GM12801 (cell line): ENCODE measurements around the gene ME3.

ENCODE experiments used
- TF ChIP-seq, protein P1 (sequence below): IDR thresholded peaks from one replicate; pipeline ENCODE4 v1.5.1; 2011; ENCODE audit warnings: control low read depth; ENCODE audit not compliant: insufficient read length; ENCODE audit errors: extremely low read depth

Gene ME3

DNA sequence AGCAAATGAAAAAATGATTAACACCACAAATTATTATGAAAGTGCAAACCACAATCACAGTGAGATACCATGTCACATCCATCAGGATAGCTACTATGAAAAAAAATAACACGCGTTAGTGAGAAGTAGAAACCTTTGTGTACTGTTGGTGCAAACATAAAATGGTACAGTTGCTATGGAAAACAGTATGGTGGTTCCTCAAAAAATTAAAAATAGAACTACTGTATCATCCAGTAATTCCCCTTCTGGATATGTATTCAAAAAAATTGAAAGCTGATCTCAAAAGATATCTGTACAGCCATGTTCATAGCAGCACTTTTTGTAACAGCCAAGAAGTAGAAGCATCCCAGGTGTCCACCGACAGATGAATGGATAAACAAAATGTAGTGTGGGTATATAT lies 254.3 kb downstream of the ME3 start:
- TF ChIP-seq, protein P1, sequence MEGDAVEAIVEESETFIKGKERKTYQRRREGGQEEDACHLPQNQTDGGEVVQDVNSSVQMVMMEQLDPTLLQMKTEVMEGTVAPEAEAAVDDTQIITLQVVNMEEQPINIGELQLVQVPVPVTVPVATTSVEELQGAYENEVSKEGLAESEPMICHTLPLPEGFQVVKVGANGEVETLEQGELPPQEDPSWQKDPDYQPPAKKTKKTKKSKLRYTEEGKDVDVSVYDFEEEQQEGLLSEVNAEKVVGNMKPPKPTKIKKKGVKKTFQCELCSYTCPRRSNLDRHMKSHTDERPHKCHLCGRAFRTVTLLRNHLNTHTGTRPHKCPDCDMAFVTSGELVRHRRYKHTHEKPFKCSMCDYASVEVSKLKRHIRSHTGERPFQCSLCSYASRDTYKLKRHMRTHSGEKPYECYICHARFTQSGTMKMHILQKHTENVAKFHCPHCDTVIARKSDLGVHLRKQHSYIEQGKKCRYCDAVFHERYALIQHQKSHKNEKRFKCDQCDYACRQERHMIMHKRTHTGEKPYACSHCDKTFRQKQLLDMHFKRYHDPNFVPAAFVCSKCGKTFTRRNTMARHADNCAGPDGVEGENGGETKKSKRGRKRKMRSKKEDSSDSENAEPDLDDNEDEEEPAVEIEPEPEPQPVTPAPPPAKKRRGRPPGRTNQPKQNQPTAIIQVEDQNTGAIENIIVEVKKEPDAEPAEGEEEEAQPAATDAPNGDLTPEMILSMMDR, result no peak

DNA sequence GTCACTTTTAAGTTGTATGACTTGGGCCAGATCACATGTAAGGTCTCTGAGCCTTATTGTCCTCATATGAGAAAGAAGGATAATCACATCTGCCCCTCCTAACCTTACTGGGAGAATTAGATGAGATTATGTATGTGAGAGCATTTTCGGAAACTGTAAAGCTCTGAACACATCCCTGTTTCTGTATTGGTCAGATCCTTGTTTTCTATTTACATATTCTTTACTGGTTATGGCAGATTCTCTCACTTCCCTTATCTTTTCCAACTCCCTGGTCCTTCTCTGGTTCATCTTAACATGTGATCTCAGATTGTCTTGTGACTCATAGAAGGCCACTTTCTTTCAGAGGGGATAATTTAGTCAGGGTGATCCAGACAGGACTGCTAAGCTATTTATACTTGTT lies 255.9 kb downstream of the ME3 start:
- TF ChIP-seq, protein P1, result no peak

DNA sequence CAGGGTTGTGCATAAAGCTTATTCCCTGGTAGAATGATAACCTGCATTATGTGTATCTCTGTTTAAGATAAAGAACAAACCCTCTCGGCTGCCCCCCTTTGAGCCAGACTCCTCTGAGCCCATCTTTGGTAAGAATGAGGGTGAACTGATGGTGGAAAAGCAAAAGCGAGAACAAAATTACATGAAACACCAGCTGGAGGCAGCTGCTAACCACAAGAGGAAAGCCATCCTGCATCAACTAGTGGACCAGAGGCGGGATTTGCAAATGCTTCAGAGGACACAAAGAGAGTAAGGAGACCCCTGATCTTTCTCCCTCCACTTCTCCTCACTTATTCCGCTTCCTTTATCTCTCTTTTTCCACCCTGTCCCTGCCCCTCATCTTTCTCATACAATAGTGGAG lies 257.4 kb downstream of the ME3 start:
- TF ChIP-seq, protein P1, result no peak

DNA sequence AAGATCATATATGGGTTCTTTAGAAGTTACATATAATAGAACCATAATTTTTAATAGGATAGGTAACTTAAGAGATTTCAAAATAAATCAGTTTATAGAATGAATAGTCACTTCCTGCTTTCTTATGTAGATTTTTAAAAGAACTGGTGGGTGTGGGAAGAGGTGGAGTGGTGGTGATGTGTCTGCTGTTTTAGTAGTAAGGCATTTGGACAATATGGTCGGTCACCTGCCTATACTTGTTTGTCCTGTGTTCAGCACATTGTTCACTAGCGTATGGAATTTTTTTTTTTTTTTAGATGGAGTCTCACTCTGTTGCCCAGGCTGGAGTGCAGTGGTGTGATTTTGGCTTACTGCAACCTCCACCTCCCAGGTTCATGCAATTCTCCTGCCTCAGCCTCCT lies 258.4 kb downstream of the ME3 start:
- TF ChIP-seq, protein P1, result no peak

DNA sequence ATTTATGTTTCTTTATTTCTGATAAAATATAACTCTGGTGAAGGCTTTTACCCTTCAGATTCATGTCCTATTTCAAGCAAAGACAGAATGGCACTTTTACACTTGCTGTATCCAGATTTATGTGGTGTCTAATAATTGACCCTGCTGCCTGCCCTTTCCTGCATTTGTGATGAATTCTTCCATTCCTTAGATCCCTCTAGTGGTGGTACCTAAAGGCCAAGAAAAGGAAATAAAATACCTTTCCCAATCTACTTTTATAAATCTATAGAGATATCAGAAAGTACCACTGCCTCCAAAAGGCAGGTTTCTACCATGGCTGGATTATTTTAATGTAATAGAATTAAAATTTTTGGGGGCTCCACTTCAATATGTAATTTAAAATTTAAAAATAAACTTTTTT lies 263.6 kb downstream of the ME3 start:
- TF ChIP-seq, protein P1, result no peak

DNA sequence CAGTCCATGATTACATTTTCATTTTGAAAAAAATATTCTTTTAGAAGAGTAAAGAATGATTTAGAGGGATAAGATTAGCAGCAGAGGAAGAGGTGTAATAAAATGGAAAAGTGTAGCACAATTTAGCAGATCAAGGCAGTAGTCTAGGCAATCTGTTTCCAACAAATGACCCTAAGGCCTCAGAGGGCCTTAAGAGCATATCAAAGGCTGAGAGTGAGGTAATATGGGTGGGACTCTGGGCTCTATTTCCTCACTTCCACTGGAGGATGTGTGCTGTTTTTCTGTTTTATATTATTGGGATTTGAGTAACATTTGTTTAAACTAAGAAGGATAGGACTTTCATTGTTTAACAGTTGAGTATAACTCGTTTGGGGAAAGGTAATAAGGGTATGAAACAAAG lies 269.0 kb downstream of the ME3 start:
- TF ChIP-seq, protein P1, result no peak

DNA sequence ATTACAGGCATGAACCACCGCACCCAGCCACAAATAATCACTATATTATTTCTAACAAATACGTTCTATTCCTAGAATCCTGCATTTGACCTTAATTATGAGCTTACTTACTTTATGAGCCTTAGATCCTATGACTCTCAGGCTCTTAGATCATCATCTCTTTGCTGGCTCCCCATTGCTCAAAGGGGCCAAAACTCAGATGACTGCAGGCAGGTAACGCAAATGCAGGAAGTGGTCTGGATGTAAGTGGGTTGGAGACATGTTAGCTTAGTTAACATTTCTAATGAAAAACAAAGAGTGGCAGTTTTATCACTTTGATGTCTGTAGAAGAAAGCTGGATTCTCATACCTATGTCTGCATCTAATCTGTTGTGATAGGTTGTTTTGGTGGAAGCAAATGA lies 274.3 kb downstream of the ME3 start:
- TF ChIP-seq, protein P1, result no peak

DNA sequence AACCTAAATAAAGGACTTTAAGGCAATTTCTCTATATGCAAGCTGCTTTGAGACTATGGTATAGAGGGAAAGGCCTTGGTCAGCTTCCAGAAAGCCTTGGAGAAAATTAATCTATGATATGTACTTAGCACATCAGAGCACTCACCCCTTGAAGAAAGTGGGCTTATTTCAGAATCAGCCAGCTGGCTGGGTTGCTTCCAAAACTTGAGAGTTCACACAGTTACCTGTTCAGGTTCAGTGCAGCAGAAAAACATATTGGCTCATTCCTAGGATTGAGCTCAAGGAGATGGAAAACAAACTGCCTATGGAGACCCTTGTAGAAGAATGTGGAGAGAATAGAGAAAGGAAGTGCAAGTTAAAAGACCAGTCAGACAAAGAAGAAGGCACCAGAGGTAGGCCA lies 275.1 kb downstream of the ME3 start:
- TF ChIP-seq, protein P1, result no peak
